Ovary (tissue), 3 donors: ENCODE data around the gene RIN1.
A peak's percentile ranks its signal among the peaks of the same experiment; 100 is the strongest.

Experiments
- CTCF ChIP-seq, 3 donors: fragments of 450-650 bp in 2 of 3; fragments of 200-600 bp in 1 of 3; IDR thresholded peaks; one replicate each; pipeline versions ENCODE4 v1.5.1 to v1.8.0; 2016 to 2022; ENCODE audit warnings: antibody characterized with exemption in 3 of 3, mild to moderate bottlenecking in 1 of 3
- POLR2A ChIP-seq: fragments of 450-650 bp; IDR thresholded peaks from one replicate; pipeline ENCODE4 v1.6.1; 2017; ENCODE audit warnings: antibody characterized with exemption, mild to moderate bottlenecking, moderate library complexity
- donor health status: DM: no; HTN: no; CAD: no.

GRCh38 chr11:66336234-66337102 lies at the start of gene RIN1:
- TF ChIP-seq POLR2A (no peak), CTCF (IDR thresholded peaks at IDR 0.05) (peak in 2 of 3 donors; percentile 38 to 44)
